ENCODE results near the gene ACSL5.

DNA sequence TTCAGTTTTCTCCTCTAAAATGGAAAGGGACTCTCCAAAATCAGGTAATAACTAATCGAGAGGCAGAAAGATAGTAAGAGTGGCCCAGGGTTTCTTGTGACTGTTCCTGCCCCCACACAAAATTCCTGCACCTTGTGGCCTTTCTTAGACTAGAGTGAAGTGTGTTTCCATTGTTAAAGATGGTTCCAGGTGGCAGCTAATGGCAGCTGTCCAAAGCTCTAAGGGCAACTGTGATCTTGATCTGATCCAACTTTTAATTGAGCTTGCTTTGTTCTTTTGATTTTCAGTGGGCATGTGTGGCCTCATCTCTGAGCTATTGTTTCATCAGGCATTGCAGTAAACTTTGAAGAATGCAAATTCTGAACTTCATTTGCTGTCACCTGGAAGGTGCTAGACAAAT lies 19.4 kb downstream of the ACSL5 start:
- TF ChIP-seq, protein P1, sequence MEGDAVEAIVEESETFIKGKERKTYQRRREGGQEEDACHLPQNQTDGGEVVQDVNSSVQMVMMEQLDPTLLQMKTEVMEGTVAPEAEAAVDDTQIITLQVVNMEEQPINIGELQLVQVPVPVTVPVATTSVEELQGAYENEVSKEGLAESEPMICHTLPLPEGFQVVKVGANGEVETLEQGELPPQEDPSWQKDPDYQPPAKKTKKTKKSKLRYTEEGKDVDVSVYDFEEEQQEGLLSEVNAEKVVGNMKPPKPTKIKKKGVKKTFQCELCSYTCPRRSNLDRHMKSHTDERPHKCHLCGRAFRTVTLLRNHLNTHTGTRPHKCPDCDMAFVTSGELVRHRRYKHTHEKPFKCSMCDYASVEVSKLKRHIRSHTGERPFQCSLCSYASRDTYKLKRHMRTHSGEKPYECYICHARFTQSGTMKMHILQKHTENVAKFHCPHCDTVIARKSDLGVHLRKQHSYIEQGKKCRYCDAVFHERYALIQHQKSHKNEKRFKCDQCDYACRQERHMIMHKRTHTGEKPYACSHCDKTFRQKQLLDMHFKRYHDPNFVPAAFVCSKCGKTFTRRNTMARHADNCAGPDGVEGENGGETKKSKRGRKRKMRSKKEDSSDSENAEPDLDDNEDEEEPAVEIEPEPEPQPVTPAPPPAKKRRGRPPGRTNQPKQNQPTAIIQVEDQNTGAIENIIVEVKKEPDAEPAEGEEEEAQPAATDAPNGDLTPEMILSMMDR (IDR thresholded peaks at IDR 0.05; ENCODE audit: insufficient read depth, low read depth, low read length): no peak
- no peak for TF ChIP-seq EZH2 (IDR thresholded peaks at IDR 0.05; ENCODE audit: insufficient read depth, low read length)

Data from astrocyte (in vitro differentiated cells and primary cell).